Measurements from ENCODE around the gene NAT14. TPM values are rescaled to one million over a fixed set of nuclear protein-coding genes. Genes with fewer than 3 reads are reported as not detected.
A peak's percentile ranks its signal among the peaks of the same experiment; 100 is the strongest.

Gene NAT14
- total RNA-seq, 2 donors from 2014 or later, result 51.3 to 67.1 TPM

DNA sequence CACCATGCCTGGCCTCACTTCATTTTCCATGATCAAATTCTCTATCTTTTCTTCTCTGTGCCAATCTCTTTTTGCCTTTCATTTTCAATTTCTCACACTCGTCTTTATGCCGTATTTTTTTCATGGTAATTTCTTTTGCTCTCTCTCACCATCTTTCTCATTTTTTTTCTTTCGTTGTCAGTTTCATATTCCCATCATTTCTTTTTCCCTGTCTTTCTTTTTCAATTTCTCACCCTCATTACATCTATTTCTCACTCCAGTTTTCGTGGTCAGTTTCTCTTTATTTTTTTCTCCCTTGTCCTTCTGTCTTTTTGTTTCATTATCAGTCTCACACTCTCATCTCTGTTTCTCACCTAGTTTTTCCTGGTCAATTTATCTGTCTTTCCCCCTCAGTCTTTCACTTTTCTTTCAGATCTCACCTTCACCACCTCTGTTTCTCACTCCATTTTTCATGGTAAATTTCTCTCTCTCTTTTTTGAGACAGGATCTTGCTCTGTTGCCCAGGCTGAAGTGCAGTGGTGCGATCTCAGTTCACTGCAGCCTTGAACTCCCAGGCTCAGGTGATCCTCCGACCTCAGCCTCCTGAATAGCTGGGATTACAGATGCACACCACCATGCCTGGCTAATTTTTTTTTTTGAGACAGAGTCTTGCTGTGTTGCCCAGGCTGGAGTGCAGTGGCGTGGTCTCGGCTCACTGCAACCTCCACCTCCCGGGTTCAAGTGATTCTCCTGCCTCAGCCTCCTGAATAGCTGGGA lies 17.4 kb downstream of the NAT14 start:
- Histone ChIP-seq H3K27ac (ENCODE audit: low read depth, low read length) (no peak overlapping the region), H3K9ac (ENCODE audit: extremely low read depth, low read length, poor library complexity, severe bottlenecking) (no peak overlapping the region), H3K4me1 (ENCODE audit: control insufficient read depth, insufficient read depth, low read length) (no peaks in the 10 kb centered on the region), H3K27me3 (ENCODE audit: control insufficient read depth, insufficient read depth, low read length, poor library complexity, severe bottlenecking) (peaks cover 19% of the 10 kb centered on the region), H3K4me3 (ENCODE audit: low read length) (no peak overlapping the region), H3K36me3 (ENCODE audit: control insufficient read depth, insufficient read depth, low read length) (no peaks in the 10 kb centered on the region), H3K9me3 (ENCODE audit: control insufficient read depth, low read length) (peaks cover 6% of the 10 kb centered on the region)
- TF ChIP-seq, protein P1, sequence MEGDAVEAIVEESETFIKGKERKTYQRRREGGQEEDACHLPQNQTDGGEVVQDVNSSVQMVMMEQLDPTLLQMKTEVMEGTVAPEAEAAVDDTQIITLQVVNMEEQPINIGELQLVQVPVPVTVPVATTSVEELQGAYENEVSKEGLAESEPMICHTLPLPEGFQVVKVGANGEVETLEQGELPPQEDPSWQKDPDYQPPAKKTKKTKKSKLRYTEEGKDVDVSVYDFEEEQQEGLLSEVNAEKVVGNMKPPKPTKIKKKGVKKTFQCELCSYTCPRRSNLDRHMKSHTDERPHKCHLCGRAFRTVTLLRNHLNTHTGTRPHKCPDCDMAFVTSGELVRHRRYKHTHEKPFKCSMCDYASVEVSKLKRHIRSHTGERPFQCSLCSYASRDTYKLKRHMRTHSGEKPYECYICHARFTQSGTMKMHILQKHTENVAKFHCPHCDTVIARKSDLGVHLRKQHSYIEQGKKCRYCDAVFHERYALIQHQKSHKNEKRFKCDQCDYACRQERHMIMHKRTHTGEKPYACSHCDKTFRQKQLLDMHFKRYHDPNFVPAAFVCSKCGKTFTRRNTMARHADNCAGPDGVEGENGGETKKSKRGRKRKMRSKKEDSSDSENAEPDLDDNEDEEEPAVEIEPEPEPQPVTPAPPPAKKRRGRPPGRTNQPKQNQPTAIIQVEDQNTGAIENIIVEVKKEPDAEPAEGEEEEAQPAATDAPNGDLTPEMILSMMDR (conservative IDR thresholded peaks at IDR 0.05), result no peak
- no peak for DNase-seq
- no peak overlapping the region for H3K27ac Mint-ChIP-seq
- no peak overlapping the region for H3K4me3 Mint-ChIP-seq
- no peaks in the 10 kb centered on the region for H3K4me1 Mint-ChIP-seq
- H3K9me3 Mint-ChIP-seq, result peaks cover 14% of the 10 kb centered on the region
- 87 to 88% methylated on average over 6 to 9 of the region's 9 CpGs for WGBS, 2 experiments (ENCODE audit: insufficient coverage in 1 of 2, insufficient read length in 1 of 2)
- H3K27me3 Mint-ChIP-seq (ENCODE audit: insufficient read depth), result peaks cover 80% of the 10 kb centered on the region
- no peaks in the 10 kb centered on the region for H3K36me3 Mint-ChIP-seq (ENCODE audit: low read depth)

DNA sequence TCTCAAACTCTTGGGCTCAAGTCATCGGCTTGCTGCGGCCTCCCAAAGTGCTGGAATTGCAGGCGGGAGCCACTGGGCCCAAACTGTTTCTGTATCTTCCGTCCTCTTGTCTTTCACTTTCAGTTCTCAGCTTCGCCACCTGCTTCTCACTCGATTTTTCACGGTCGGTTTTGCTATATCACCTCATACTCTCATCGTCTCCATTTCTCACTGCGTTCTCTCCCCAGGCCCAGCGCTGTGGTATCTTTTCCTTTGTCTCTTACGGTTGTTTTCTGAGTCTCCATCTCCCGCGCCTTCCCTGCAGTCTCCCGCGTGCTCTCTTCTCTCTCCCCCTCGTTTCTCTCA lies 18.1 kb downstream of the NAT14 start:
- H3K36me3 ChIP-seq (ENCODE audit: control insufficient read depth, insufficient read depth, low read length), result no peaks in the 10 kb centered on the region
- H3K4me1 Mint-ChIP-seq, result no peaks in the 10 kb centered on the region
- peaks cover 14% of the 10 kb centered on the region for H3K9me3 Mint-ChIP-seq
- no peak overlapping the region for H3K4me3 ChIP-seq (ENCODE audit: low read length)
- 93% methylated on average over 14 to 17 of the region's 17 CpGs for WGBS, 2 experiments (ENCODE audit: insufficient coverage in 1 of 2, insufficient read length in 1 of 2)
- H3K9ac ChIP-seq (ENCODE audit: extremely low read depth, low read length, poor library complexity, severe bottlenecking), result no peak overlapping the region
- TF ChIP-seq, protein P1 (conservative IDR thresholded peaks at IDR 0.05), result no peak
- H3K36me3 Mint-ChIP-seq (ENCODE audit: low read depth), result no peaks in the 10 kb centered on the region
- no peak overlapping the region for H3K4me3 Mint-ChIP-seq
- H3K27me3 ChIP-seq (ENCODE audit: control insufficient read depth, insufficient read depth, low read length, poor library complexity, severe bottlenecking), result peaks cover 19% of the 10 kb centered on the region
- peaks cover 6% of the 10 kb centered on the region for H3K9me3 ChIP-seq (ENCODE audit: control insufficient read depth, low read length)
- peaks cover 81% of the 10 kb centered on the region for H3K27me3 Mint-ChIP-seq (ENCODE audit: insufficient read depth)
- no peaks in the 10 kb centered on the region for H3K4me1 ChIP-seq (ENCODE audit: control insufficient read depth, insufficient read depth, low read length)
- H3K27ac ChIP-seq (ENCODE audit: low read depth, low read length), result no peak overlapping the region
- H3K27ac Mint-ChIP-seq, result no peak overlapping the region
- DNase-seq, result no peak

DNA sequence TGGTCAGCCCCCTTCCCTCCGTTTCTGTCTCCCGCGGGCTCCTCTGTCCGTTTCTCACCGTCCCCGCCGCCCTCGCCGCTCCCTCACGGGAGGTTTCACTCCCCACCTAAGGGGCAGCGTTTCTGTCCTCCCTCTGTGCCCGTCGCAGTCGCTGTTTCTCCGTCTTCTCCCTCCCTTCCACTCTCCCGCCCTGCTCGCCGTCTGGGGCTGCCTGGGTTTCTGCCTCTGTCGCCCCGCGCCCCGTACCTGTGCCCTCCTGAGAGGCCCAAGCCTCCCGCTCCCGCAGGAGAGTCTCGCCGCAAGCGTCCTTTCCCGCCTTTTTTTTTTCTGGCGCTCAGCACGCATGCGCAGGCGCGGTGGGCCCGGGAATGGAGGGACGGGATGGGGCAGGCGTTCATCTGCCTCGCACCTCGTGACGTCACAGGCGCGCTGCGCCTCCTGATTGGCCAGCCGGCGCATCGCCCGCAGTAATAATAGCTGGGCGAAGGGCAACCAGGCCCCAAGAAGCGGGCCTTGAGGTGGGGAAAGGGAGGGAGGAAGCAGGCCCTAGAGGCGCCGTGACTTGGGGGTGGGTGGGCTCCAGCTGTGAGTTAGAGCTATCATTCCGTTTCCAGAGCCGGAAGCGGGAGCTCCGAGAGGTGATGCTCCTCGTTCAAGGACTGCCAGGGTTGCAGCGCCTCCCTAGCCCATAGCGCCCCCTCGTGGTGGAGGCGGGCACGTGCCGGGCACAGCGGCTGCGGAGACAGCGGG lies 18.7 kb downstream of the NAT14 start:
- H3K27me3 ChIP-seq (ENCODE audit: control insufficient read depth, insufficient read depth, low read length, poor library complexity, severe bottlenecking), result peaks cover 19% of the 10 kb centered on the region
- Mint-ChIP-seq H3K4me1 (no peaks in the 10 kb centered on the region), H3K27me3 (ENCODE audit: insufficient read depth) (peaks cover 80% of the 10 kb centered on the region), H3K9me3 (peaks cover 14% of the 10 kb centered on the region), H3K27ac (no peak overlapping the region), H3K36me3 (ENCODE audit: low read depth) (no peaks in the 10 kb centered on the region), H3K4me3 (peak overlapping the region; percentile 28)
- WGBS, 2 experiments (ENCODE audit: insufficient coverage in 1 of 2, insufficient read length in 1 of 2), result 30 to 32% methylated on average over 24 to 64 of the region's 64 CpGs
- TF ChIP-seq, protein P1 (conservative IDR thresholded peaks at IDR 0.05), result peak; percentile 100
- H3K9me3 ChIP-seq (ENCODE audit: control insufficient read depth, low read length), result peaks cover 6% of the 10 kb centered on the region
- no peaks in the 10 kb centered on the region for H3K36me3 ChIP-seq (ENCODE audit: control insufficient read depth, insufficient read depth, low read length)
- H3K4me1 ChIP-seq (ENCODE audit: control insufficient read depth, insufficient read depth, low read length), result no peaks in the 10 kb centered on the region
- H3K9ac ChIP-seq (ENCODE audit: extremely low read depth, low read length, poor library complexity, severe bottlenecking), result no peak overlapping the region
- peak overlapping the region; percentile 67 for H3K4me3 ChIP-seq (ENCODE audit: low read length)
- H3K27ac ChIP-seq (ENCODE audit: low read depth, low read length), result no peak overlapping the region
- DNase-seq, result peak; percentile 98
